CD4-positive, alpha-beta T cell treated with Interleukin-12 subunit alpha and Interleukin-12 subunit beta, for 1 hour (primary cell): ENCODE results near the gene SLC38A4.
"Not testable (repeated sequence)": the region's sequence is repeated elsewhere in the genome, so short reads cannot be mapped to it uniquely, and the experiment has no call there.

ENCODE experiments used
- DNase-seq: peaks from one replicate; pipeline ENCODE4 v3.0.0-alpha.2; 2020

The SLC38A4 gene, protein sequence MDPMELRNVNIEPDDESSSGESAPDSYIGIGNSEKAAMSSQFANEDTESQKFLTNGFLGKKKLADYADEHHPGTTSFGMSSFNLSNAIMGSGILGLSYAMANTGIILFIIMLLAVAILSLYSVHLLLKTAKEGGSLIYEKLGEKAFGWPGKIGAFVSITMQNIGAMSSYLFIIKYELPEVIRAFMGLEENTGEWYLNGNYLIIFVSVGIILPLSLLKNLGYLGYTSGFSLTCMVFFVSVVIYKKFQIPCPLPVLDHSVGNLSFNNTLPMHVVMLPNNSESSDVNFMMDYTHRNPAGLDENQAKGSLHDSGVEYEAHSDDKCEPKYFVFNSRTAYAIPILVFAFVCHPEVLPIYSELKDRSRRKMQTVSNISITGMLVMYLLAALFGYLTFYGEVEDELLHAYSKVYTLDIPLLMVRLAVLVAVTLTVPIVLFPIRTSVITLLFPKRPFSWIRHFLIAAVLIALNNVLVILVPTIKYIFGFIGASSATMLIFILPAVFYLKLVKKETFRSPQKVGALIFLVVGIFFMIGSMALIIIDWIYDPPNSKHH

DNA sequence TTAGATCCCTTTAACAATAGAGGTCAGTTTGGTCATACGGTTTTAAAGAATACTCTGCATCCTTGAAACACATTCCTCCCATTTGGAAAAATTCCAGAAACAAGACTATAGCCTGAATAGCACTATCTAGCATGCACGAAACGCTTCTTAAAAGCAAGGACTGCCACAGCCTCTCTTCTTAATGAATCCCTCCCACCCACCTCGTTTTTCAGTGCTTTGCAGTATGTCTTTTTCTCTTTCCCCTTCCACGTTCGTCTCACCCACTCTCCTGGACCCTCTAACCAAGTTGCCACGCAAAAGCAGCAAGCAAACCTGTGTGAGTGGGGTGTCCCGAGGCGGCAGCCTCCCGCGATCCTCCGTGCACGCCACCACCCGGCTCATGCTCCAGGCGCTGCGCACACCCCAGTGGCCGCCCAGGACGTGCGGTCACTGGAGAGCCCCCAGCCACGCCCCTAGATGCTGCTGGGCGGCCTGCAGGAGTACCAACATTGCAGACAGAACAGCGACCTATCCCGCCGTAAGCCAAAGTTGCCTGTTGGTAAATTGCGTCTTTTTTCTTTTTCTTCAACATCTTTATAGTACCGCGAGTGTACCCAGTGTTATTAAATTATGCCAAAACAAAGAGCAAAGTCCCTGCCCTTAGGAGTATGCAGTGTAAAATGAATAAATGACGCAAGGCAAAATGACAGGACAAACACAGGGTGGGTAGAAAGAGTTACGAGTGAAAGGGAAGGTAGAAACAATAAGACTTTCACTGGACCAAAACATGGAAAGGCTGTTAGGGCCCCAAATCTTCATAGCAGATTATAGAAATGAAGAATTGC is at the start of gene SLC38A4:
Gene SLC38A4, minus strand, starts transcription at position 407 of the 824 bp plus-strand sequence. CDS start 32,926 bp downstream, outside the sequence.
- DNase-seq, result no peak

DNA sequence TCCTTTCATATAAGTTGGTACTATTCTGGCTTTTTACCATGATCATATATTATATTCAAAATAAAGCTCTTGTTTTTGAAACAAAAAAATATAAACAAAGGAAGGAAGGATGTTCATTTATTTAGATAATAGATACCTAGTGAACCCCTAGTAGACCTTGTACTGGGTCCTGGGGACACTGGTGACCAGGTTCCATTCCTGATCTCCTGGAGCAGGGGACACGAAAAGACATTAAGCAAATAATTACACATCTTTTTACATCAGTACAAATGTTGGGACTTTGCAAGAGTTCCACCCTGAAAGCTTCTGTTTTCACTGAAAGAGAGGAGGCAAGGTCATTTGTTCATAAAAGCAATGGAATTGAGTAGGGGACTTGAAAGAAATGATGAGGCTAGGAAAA is 49.3 kb upstream of the SLC38A4 start:
- DNase-seq, result no peak

DNA sequence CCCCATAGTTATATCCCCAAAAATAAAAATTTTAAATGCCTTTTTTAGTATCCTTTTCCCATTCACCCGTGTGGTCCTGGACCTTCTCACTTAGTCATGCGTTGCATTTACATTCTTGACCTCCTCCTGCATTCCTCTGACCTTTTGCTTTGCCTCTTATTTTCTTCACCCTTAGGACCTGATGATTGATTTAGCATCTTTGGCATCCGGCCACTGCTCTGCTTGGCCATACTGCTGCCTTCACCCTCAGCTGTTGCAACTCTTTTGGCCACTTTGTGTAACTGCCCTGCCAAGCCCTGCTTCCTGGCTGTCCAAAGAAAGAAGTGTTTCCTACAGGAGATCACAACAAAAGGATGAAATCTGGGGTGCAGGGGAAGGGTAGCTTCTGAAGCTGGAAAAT is 48.8 kb upstream of the SLC38A4 start:
- no peak for DNase-seq

DNA sequence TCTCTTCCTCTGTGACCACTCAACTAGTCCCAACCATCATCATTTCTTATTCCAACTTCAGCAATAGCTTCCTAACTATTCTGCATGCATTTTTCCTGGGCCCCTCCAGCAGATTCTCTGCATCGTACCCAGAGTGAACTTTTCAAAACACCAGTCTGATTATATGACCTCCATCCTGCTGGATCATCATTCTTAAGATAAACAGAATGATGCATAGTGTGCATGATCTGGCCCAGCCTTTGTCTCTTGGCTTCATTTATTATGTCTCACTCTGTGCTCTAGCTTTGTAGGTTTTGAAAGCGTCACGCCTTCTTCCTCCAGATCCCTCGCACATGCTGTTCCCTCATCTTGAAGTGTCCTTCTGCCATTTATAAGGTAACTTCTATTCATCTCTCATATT is 46.3 kb upstream of the SLC38A4 start:
- no peak for DNase-seq

DNA sequence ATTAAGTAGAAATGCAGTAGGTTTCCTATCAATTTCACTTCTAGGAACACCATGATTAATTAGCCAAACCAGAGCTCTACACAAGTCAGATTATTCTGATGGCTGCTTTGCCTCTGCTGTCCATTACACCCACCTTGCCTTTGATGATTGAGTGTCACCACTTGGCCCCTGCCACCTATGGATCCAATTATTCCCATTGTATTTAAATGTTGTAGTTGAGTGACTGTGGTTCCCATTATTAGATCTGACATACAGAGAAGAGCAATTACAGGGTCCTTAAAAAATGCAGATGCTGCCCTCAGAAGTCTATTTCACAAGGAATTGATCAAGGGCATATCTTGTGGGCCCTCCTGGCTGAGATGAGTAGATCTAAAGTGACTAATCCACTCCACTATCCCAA is 39.5 kb upstream of the SLC38A4 start:
- DNase-seq, result no peak

DNA sequence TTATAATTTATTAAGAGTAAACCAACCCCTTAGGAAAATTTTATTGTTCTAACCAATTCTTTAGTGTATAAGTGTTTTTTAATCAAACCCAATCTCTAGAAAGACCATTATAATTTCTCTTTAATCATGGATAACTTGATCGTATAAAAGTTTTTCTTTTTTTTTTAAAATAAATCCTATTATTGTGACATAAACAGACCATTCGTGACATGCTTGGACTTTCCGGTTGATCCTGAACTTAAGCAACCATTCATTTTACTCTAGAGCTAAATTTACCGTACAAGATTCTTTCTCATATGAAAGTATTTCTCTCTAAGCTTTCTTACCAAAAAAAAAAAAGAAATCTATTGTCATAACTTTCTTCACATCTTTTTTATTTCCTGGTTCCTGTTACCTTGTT is 32.6 kb upstream of the SLC38A4 start:
- DNase-seq, result no peak

DNA sequence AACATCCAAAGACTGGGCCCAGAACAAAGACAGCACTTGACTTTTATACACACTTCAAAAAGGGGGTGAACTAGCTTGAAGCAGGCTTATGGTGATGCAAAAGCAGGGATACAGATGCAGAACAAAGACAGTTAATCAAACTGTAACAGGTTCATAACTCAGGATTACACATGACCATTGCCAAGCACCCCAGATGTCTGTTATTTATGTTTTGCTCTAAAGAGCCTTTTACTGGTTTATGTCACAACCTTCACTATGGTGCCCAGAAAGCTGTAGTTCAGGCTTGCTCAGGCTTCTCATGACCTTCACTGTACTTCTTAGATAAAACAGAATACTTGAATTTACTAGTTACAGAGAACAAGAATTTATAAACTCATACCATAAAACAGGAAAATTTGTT is 31.7 kb upstream of the SLC38A4 start:
- no peak for DNase-seq

DNA sequence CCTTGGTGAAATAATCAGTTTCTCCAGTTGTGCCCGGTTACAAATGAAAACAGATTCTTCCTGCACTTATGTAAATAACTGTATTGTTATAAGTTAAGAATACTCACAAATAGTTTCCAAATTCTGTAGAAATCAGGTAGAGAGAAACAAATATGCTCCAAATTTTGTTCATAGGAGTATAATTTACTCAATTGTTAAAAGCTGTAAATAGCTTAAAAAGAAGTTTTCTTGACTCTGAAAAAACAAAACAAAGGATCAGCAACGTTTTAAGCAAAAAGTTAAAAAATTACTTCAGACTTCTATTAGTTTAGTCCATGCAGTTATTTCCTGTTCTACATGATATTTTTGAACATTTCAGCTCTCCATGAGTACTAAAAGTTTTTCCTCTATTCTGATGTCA is 30.0 kb upstream of the SLC38A4 start:
- DNase-seq, result no peak

DNA sequence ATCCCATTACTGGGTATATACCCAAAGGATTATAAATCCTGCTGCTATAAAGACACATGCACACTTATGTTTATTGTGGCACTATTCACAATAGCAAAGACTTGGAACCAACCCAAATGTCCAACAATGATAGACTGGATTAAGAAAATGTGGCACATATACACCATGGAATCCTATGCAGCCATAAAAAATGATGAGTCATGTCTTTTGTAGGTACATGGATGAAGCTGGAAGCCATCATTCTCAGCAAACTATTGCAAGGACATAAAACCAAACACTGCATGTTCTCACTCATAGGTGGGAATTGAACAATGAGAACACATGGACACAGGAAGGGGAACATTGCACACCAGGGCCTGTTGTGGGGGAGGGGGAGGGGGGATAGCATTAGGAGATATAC is 28.4 kb upstream of the SLC38A4 start:
- DNase-seq, result not testable (repeated sequence)

DNA sequence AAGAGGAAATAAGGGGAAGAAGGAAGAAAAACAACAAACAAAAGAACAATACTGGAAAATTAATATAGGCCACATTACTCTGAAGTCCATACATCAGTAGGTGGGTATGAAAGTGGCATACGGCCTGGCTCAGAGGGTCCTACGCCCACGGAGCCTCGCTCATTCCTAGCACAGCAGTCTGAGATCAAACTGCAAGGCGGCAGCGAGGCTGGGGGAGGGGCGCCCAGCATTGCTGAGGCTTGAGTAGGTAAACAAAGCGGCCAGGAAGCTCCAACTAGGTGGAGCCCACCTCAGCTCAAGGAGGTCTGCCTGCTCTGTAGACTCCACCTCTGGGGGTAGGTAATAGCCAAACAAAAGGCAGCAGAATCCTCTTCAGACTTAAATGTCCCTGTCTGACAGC is 23.0 kb upstream of the SLC38A4 start:
- not testable (repeated sequence) for DNase-seq

DNA sequence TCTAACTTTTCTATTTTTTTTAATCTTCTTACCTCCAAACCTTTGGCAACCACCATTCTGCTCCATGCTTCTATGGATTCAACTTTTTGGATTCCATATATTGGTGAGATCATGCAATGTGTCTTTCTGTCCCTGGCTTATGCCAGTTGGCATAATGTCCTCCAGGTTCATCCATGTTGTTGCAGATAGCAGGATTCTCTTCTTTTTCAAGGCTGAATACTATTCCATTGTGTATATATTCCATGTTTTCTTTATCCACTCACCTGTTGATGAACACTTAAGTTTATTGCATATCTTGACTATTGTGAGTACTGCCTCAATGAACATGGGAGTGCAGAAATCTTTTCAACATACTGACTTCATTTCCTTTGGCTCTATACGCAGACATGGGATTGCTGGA is 21.2 kb upstream of the SLC38A4 start:
- no peak for DNase-seq

DNA sequence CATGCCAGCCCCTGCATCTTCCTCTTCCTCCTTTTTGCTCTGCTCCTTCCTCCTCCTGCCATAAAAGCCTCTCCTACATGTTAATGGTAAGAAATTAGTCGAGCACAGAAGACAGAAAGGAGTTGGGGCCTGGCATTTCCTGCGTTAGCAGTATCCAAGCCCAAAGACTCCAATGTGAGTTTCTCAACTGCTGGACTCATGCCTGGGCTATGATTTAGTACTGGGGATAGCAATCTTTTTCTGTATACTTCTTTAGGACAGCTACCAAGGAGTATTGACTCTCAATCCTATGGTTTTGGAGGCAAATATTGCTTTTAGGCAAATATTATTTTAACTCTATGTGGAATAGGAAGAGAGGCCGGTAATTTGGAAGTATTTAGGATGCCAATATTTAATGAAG is 18.0 kb upstream of the SLC38A4 start:
- DNase-seq, result no peak

DNA sequence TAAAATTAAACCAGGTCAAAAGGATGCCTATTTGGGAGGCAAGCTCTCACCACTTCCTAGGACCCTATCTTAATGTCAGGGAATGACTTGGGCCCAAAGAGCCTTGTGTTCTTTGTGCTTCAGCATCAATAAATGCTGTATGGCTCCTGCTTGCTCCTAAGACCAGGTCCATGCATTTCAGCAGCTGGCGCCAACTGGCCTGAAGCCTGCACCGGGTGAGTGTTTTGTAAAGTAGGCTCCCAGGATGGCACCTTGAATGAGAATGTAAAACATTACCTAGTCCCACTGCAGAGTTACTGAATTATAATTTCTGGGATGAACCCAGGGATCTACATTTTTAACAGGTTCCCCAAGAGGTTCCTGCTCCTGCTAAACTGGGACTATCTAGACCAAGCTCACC is 16.1 kb upstream of the SLC38A4 start:
- no peak for DNase-seq

DNA sequence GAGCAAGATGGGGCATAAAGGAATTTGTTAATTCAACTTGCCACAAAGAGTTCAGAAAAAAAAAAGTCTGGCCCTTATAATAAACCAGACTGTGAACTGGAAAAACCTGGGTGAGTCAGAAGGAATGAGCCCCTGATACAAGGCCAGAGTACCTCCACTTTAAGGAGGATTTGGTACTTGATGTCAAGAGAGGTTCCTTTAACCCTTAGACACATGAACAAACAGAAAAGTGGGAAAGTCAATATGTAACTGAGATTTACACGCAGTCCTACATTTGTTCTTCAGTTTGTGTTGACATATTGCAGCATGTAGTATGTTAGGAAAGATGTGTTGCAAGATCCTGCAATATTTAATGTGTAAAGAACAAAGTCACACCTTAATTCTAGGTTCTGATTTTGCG is 14.2 kb upstream of the SLC38A4 start:
- no peak for DNase-seq

DNA sequence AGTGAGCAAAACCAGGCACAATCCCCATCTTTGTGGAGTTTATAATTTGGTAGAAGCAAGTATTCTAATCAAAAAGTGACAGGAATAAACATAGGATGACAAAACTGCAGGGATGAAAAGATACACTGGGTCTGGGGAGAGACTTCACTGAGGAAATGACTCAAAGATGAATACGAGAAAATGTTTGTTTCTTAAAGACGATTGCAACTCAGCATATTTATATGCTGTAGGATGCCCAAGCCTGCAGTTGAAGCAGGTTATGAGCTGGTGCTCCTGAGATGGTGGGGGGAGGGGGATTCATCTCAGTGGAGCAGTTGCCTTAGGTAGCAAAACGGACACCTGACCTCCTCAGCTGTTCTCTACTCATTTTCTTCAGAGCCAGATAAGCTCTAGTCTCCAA is 13.4 kb upstream of the SLC38A4 start:
- no peak for DNase-seq

DNA sequence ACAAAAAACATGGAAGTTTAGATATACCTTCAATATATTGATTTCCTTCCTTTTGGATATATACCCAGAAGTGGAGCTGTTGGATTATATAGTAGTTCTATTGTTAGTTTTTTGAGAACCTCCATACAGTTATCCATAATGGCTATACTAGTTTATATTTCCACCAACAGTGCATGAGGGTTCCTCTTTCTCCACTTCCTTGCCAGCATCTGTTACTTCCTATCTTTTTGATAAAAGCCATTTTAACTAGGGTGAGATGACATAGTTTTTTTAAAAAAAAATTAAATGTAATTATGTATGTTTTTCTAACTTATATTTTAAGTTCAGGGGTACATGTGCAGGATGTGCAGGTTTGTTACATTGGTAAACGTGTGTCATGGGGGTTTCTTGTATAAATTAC is 10.0 kb upstream of the SLC38A4 start:
- no peak for DNase-seq

DNA sequence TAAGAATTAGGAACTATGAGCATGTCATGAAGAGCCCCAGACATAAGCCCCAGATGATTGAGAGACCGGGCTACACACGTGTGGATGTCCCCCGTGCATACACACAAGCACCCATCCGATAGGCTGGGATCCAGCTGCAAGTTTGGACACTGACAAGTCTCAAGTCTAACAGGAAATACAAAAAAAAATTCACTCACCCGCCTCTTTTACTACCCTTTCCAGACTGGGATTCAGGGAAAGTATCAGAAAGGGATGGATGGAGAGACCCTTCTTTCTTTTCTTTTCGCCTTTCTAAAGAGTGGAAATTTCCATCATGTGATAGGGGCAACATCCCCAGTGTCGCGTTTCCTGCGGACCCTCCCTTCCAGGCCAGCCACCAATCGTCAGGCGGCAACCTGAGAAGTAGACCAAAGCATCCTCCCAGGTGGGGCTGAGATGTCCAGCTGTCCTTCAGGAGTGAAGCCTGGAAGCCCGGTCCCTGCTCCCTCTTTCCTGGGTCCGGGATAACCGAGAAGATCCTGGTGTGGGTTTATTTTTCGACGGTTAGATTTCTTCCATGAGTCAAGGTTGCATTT is 6.4 kb upstream of the SLC38A4 start:
- DNase-seq, result no peak

DNA sequence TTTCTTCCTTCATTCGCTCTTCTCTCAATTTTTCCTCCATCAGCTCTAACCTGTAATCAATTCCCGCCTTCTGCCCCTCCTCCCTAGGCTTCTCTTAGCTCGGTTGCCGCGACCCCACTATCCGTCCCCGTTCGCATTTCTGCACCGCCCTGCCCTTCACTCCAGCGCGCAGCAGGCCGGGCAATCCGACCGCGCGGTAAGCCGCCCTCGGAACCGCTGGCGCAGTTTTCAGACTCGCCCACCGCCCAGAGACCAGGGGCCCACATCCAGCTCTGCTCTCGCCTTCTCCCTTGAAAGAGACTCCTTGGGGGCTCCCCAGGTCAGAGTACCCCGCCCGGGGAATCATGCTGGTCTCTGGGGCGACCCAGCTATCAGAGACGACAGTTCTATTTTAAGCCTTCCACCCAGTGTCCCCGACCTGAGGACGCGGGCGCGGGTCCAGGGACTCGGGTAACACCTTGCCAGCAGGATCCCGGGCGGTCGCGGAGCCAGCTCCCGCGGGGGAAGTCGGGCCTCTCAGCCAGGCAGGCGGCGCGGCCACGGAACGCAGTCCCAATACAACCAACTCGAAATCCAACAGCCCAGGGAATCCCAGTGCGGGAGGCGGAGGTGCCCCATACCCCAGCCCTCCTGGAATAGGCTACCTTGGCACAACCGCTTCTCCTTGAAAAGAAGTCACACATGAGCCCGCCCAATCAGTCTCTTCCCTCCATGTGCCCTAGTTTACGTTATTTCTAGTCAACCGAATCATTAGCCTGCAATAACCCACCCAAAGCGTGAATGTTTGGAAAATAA is 5.7 kb upstream of the SLC38A4 start:
- no peak for DNase-seq

DNA sequence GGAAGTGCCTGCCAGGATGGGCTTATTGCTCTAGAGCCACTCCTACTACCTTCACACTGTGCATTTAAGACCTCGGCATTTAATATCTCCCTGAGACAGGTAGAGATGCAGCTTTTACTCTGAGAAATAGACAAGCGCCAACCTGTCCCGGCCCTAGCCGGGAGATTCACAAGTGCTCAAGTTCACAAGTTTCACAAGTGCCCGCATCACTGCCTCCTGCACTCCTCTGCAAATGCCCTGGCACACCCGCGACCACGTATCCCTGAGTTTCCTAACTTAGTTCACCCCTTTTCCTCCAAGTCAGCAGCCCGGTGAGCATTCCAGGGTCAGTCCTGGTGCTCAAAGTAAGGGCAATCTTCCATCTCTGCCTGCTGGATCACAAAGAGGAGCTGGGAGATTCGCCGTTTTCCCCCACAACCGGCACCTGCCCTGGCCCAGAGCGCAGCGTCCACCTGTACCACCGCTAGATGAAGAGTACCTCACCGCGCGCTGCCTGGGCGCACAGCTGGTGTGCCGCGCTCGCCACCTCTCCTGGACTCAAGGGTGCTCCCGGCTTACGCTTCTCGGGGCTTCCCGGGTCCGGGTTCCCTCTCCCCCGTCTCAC is 5.0 kb upstream of the SLC38A4 start:
- no peak for DNase-seq

DNA sequence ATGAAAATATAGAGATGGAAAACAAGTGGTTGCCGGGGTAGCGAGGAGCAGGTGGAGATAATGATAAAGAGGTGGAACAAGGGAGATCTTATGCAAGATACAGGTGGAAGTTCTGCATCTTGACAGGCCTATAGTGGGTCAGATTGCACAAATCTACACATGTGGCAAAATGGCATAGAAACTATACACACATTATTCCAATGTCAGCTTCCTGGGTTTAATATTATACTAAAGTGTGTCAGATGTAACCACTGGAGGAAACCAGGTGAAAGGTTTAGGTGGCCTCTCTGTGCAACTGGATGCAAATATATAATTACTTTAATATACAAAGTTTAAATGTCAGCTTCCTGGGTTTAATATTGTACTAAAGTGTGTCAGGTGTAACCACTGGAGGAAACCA is 1.1 kb downstream of the SLC38A4 start:
- DNase-seq, result no peak

DNA sequence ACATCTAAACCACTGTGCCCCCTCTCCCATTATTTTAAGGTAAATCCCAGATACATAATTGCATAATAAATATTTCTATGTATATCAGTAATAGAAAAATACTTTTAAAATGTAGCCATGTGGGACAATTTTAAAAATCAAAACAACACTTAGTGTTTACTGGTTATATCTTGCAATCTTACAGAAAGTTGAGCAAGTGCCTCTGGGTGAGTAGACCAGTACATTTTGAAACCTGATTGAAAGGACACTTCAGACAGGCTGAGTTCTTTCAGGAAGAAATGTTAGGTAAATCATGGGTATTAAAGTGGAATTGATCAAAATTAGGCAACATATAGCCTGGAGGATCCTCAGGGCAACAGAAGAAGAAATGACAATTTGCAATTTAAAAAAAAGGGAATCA is 7.2 kb downstream of the SLC38A4 start:
- DNase-seq, result no peak

DNA sequence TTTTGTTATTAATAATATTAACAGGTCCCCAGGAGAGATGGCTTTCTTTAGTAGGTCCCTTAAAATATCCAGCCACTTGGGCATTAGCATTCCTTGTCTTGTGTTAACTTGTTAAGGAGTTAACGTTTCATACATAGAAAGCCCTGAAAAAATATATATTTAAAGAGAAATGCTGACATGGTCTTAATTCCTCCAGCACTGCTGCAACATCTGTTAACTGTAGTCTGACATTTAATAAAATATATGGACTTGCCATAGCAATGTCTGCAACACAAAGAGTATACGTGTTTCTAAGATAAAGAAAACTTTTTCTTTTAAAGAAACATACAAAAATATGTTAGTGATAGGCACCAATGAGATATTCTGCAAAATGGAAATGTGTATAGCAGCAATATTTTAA is 10.0 kb downstream of the SLC38A4 start:
- DNase-seq, result no peak
